ENCODE data around the gene SCD.
"Not testable (repeated sequence)": the region's sequence is repeated elsewhere in the genome, so short reads cannot be mapped to it uniquely, and the experiment has no call there.

SCD gene

DNA sequence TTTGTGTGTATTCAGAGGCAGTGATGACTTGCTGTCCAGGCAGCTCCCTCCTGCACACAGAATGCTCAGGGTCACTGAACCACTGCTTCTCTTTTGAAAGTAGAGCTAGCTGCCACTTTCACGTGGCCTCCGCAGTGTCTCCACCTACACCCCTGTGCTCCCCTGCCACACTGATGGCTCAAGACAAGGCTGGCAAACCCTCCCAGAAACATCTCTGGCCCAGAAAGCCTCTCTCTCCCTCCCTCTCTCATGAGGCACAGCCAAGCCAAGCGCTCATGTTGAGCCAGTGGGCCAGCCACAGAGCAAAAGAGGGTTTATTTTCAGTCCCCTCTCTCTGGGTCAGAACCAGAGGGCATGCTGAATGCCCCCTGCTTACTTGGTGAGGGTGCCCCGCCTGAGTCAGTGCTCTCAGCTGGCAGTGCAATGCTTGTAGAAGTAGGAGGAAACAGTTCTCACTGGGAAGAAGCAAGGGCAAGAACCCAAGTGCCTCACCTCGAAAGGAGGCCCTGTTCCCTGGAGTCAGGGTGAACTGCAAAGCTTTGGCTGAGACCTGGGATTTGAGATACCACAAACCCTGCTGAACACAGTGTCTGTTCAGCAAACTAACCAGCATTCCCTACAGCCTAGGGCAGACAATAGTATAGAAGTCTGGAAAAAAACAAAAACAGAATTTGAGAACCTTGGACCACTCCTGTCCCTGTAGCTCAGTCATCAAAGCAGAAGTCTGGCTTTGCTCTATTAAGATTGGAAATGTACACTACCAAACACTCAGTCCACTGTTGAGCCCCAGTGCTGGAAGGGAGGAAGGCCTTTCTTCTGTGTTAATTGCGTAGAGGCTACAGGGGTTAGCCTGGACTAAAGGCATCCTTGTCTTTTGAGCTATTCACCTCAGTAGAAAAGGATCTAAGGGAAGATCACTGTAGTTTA is 15.8 kb downstream of the SCD start:
- no peak for DNase-seq (ENCODE audit: low read depth, low spot score)

DNA sequence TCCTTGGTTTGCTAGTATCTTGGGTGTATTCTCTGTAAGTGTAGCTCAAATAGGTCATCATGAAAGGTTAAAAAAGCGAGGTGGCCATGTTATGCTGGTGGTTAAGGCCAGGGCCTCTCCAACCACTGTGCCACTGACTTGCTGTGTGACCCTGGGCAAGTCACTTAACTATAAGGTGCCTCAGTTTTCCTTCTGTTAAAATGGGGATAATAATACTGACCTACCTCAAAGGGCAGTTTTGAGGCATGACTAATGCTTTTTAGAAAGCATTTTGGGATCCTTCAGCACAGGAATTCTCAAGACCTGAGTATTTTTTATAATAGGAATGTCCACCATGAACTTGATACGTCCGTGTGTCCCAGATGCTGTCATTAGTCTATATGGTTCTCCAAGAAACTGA is 17.1 kb downstream of the SCD start:
- DNase-seq (ENCODE audit: low read depth, low spot score), result no peak

DNA sequence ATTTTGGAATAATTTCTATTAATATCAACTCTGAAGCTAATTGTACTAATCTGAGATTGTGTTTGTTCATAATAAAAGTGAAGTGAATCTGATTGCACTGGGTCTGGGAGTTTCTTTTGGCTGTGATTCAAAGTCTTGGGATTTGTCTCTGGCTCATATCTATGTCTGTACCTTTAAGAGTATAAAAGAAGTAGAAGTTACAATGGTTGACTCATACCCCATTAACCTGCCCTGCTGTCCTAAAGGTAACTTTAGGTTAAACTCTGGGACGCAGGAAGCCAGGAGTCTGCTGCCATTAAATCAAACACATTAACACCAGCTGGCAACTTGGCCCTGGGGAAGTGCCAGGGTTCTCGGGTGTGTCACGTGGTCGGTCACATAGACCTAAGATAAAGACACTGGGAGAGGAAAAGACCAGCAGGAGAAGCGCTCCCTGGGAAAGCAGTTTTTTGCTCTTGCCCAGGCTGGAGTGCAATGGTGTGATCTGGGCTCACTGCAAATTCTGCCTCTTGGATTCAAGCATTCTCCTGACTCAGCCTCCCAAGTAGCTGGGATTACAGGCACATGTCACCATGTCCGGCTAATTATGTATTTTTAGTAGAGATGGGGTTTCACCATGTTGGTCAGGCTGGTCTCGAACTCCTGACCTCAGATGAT is 17.8 kb downstream of the SCD start:
- DNase-seq (ENCODE audit: low read depth, low spot score), result no peak

DNA sequence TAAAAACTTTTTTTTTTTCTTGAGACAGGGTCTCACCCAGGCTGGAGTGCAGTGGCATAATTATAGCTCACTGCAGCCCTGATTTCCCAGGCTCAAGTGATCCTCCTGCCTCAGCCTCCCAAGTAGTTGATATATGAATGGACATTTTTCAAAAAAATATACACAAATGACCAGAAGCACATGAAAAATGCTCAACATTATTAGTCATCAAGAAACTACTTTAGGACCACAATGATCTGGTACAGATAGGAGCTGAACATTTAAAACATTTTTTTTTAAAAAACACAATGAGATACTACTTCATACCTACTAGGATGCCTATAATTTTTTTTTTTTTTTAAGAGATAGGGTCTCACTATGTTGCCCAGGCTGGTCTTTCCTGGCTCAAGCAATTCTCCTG is 21.7 kb downstream of the SCD start:
- DNase-seq (ENCODE audit: low read depth, low spot score), result no peak

DNA sequence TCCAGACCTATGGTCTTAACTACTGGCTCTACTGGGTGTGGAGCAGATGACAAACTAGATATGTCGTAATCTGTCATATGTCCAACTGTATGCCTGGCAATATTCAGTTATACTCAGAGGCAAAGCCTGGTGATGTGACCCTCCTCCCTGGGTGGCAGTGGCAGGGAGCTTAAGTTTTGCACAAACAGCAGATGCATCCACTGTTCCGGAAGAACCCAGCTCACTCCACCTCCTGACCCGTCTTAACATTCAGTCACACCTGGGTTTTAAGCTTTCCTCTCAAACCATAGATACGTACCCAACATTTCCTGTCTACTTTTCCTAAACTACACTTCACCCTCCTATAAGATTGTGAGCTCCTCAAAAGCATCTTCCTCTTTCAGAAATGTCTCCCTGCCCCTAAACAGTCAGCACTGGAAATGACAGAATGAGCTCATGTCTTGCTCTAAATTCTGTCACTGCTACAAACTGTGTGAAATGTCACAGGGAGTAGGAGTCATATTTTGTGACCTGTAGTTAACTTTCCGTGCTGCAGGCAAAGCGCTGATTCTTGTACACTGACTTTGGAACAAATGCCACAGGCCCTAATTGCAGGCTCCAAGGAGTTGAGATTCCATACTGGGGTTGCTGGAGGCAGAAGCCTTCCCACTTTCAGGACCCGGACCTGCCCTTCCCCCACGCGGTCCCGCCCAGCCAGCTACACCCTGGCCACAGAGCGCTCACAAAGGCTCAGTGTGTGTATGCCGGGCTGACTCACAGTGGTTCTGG is 23.9 kb downstream of the SCD start:
- no peak for DNase-seq (ENCODE audit: low read depth, low spot score)

DNA sequence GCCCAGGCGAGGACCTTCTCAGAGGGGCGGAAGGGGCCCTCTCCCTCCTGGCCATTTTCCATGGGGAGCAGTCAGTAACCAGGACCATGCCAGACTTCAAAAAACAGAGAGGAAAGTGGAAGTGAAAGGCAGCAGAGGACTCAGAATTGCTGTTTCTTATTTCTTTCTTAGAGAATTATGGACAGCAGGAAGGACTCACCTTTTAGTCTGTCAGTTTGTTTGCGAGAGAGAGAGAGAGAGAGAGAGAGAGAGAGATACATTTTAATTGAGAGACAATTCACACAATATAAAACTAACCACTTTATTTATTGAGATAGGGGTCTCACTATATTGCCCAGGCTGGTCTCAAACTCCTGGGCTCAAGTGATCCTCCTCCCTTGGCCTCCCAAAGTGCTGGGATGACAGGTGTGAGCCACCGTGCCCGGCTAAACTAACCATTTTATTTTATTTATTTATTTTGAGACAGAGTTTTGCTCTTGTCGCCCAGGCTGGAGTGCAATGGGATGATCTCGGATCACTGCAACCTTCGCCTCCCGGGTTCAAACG is 24.5 kb downstream of the SCD start:
- no peak for DNase-seq (ENCODE audit: low read depth, low spot score)

DNA sequence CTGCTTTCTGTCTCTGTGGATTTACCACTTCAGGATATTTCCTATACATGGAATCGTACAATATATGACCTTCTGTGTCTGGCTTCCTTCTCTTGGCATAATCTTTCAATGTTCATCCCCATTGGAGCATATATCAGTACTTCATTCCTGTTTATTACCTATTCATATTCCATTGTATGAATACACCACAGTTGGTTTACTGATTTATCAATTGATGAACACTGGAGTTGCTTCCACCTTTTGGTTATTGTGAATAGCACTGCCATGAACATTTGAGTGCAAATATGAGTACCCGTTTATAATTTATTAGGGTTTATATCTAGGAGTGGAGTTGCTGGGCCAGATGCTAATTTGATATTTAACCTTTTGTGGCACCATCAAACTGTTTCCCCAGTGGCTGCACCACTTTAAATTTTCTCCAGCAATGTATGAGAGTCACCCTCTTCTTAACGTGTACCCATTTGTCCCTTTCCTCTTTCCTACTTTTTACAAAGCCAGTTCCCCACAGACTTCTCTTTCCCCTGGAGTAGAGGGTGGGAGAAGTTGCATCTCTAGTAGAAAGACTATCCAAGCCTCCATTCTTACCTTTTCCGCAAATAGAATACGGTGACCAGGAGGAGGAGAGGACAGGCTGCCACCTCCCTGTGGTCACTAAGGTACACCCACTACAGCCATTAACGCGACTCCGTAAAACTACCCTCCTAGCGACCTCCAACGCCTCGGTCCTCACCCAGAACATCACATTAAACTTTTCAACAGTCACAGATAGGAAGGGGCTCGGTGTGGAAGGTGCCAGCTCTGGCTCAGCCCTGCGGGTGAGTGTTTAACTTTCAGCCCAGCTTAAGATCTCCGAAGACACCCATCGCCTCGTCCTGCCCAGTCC is 25.6 kb downstream of the SCD start:
- DNase-seq (ENCODE audit: low read depth, low spot score), result no peak

DNA sequence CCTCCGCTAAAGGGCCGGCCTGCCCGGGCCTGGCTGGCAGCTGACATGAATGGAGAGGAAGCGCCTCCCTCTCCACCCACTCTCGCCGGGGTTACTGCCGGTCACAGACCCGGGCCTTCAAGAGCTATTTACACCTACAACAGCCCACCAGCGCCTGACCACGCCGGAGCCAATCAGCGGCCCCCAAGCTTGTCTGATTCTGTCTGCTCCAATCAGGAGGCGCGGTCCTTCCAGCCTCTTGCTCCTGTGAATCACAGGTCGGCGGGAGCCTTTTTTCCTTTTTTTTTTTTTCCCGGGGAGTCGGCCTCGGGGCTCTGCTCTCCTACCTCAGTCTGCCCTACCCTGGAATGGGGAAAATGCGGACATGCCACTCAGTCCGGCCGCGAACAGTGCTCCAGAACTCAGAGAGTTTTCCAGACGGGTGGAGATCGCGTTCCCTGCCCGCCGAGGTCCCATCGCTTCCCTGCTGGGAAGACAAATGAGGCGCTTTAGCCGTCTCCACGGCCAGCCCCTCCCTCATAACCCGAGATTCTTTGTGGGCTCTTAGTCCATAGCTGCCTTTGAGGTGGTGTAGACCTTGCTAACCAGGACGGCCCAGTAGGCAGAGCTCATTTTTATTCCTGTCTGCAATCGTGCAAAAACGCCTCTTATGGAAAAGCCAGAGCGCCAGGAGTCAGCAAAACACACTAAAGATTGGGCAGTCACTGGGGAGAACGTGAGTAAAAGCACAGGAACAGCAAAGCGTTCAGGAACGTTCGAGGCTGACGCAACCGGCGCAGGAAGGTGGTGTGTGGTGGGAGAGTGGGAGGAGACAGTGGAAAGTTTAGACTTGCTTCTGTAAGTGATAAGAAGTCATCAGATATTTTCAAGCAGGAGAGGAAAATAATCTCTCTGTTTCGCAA is 26.5 kb downstream of the SCD start:
- peak; percentile 59 for DNase-seq (ENCODE audit: low read depth, low spot score)

DNA sequence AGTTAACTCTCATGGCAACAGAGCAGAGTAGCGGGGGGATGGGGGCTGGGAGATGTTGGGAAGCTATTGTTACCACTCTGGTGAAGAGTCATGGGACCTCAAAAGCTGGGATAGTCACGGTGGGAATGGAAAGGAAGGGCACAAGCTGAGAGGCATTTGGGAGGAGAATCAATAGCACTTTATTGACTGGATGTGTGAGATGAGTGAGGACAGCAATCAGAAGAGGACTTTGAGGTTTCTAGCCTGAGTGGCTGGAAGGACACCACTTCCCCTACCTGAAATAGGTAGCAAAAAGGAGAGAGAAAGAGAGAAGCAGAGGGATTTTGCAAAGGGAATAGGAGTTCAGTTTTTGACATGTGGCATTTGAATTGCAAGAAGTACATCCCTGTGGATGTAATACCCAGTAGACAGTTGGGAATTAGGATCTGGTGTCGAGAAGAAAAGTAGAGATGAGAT is 27.2 kb downstream of the SCD start:
- DNase-seq (ENCODE audit: low read depth, low spot score), result no peak

DNA sequence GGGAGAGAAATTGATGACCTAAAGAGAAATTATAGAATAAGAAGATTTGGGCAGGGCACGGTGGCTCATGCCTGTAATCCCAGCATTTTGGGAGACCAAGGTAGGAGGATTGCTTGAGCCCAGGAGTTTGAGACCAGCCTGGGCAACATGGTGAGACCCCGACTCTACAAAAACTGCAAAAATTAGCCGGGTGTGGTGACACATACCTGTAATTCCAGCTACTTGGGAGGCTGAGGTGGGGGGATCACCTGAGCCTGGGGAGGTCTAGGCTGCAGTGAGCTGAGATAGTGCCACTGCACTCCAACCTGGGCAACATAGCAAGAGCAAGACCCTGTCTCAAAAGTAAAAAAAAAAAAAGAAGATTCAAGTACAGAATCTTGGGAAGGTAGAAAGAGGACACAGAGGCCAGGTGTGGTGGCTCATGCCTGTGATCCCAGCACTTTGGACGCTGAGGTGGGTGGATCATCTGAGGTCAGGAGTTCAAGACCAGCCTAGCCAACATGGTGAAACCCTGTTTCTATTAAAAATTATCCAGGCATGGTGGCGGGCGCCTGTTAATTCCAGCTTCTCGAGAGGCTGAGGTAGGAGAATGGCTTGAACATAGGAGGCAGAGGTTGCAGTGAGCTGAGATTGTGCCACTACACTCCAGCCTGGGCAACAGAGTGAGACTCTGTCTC is 27.8 kb downstream of the SCD start:
- DNase-seq (ENCODE audit: low read depth, low spot score), result not testable (repeated sequence)

DNA sequence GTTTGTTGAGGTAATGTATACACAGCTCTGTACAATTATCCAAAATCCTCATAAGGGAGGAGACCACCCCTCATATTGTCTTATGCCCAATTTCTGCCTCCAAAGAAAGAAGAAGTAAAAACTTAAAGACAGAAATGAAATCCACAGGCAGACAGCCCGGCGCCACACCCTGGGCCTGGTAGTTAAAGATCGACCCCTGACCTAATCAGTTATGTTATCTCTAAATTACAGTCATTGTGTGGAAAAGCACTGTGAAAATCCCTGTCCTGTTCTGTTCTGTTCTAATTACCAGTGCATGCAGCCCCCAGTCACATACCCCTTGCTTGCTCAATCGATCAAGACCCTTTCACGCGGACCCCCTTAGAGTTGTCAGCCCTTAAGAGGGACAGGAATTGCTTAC is 29.6 kb downstream of the SCD start:
- not testable (repeated sequence) for DNase-seq (ENCODE audit: low read depth, low spot score)

DNA sequence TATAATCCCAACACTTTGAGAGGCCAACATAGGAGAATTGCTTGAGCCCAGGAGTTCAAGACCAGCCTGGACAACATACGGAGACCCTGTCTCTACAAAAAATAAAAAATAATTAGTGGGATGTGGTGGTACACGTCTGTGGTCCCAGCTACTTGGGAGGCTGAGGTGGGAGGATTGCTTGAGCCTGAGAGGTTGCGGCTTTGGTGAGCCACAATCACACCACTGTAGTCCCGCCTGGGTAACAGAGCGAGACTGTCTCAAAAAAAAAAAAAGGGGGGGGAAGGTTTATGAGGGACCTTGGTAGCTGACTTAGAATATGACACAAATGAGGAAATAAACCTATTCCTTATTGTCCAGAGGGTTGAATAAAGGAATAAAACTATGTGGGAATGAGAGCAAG is 30.8 kb downstream of the SCD start:
- DNase-seq (ENCODE audit: low read depth, low spot score), result no peak

DNA sequence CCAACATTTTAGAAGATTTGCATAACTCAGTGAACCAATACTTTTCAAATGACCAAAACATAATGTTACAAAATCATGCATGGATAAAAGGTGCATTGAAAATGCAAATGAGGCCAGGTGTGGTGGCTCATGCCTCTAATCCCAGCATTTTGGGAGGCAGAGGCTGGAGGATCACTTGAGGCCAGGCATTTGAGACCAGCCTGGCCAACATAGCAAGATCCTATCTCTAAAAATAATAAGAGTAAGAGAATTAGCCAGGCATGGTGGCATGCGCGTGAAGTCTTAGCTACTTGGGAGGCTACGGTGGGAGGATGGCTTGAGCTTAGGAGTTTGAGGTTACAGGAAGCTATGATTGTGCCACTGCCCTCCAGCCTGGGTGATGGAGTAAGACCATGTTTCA is 33.4 kb downstream of the SCD start:
- no peak for DNase-seq (ENCODE audit: low read depth, low spot score)

DNA sequence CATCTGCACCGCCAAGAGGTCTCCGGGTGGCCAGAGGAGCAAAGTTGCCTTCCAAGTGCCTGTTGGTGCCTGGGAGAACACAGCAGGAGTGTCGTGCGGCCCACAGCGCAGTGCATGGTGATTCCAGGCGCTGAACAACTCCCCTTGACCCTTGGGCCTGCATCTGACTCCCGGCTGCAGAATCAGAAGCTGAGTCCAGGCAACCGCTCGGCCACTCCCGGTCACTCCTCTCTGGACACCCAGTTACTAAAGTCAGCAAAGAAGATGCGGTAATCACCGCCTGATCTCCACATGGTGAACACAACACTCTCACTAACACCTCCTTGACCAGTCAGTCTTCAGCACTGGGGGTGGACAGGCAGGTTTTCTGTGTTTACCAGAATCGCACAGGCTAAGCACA is 35.5 kb downstream of the SCD start:
- no peak for DNase-seq (ENCODE audit: low read depth, low spot score)

DNA sequence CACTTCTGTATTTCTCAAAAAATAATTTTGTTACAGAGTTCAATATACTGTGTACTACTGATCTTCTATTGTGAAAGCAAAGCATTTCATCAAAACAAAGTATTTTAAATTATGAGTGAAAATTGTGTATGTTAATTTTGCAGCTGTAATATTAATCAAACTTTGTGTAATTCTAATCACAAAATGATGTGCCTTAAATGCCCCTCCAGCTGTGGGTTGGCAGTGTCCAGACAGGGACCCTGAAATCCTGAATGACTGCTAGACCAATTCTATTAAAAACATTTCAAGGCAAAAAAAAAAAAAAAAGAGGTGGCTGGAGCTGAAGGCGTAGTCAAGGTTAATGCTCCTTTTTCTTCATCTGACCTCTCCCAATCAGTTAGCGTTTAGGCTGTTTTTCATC is 36.2 kb downstream of the SCD start:
- no peak for DNase-seq (ENCODE audit: low read depth, low spot score)

DNA sequence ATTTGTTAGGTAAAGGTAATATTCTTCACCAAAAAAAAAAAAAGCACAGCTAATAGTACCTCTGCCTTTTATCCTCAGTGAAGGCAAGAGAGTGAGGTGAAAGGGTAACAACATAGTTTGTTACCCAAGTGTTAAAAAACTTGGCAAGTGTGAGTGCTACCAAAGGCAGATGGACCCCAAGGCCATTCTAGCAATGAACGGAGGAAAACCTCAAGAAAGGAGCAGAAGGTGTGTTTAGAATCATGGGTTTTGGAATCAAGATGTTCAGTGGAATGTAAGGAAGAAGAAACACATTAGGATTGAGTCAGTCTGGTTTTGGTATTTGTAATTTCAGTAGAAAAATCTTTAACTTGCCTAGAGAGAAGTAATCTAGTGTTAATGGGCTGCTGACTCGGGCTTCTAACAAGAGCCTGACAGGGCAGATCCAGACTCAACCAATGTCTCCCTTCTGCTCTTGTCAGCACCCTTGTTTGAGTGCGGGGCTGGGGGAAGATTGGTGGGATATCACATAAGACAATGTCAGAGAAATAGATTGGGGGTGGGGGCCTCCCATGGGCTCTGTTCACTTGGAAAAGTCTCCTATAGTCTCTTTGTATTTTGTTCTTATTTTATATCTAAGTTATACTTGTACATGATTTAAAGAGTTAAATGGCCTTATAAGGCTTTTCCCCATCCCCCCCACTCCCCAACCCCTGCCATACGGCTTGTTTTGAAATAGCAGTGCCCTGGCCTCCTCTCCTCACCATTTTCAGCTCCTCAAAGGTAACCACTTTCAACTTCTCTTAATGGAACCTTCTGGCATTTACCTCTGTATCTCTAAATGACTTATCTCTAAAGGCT is 44.4 kb downstream of the SCD start:
- no peak for DNase-seq (ENCODE audit: low read depth, low spot score)

DNA sequence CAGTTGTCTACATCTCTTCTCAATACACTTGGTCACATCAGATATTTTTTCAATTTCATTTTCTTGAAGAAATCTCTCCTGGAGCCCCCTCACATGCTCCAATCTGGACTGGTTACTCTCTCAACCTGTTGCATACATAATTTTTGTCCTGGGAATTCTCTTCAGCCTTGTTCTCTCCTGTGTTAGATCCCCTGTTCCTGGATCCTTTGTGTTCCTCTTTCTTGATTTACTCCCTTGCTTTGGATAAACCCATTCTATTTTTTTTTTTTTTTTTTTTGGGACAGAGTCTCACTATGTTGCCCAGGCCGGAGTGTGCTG is 45.6 kb downstream of the SCD start:
- no peak for DNase-seq (ENCODE audit: low read depth, low spot score)

DNA sequence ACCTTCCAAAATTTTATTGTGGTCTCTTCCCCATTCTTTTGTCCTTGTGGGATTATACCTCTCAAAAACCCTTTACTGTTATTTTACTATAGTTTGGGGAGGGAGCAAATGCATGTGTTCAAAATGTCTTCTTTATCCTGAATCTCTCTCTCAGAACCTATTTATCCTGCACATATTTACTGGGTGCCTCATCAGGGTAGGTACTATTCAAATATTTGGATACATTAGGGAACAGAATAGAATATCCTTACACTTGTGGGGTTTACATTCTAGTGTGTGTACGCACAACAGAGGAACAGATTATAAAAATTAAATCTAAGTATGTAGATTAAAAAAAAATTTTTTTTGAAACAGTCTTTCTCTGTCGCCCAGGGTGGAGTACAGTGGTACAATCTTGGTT is 48.6 kb downstream of the SCD start:
- no peak for DNase-seq (ENCODE audit: low read depth, low spot score)

DNA sequence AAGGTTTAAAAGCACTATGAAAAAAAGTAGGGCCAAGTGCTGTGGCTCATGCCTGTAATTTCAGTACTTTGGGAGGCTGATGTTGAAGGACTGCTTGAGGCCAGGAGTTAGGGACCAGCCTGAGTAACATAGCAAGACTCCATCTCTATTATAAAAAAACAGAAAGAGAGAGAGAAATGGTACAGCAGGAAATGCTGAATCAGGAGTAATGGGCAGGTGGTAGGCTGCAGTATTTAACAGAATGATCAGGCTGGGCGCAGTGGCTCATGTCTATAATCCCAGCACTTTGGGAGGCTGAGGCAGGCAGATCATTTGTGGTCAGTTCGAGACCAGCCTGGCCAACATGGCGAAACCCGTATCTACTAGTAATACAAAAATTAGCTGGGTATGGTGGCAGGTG is 49.6 kb downstream of the SCD start:
- no peak for DNase-seq (ENCODE audit: low read depth, low spot score)

Data from activated CD4-positive, CD25-positive, alpha-beta regulatory T cell treated with anti-CD3 and anti-CD28 coated beads, Interleukin-2, amount 50 U/mL, for 16 hours (primary cell).